ENCODE measurements around the gene LPAR1. TPM values are rescaled to one million over a fixed set of nuclear protein-coding genes. Genes with fewer than 3 reads are reported as not detected.
A peak's percentile ranks its signal among the peaks of the same experiment; 100 is the strongest.
"Not testable (repeated sequence)": the region's sequence is repeated elsewhere in the genome, so short reads cannot be mapped to it uniquely, and the experiment has no call there.

The LPAR1 gene
- total RNA-seq = 10 to 100 TPM; 25.7 to 28.0 TPM
- long read RNA-seq, partial matches to known transcripts = 2 of 34 reads
- long read RNA-seq, other reads (novel, unspliced or antisense) = 28 of 34 reads

- DNase-seq = peak; percentile 72 to 79
- intact Hi-C loops (cut with DNase I, micrococcal nuclease) = no loop called here
- ATAC-seq = peak; percentile 65
These were observed at the start of gene LPAR1 for GRCh38 chr9:111038331-111039230. LPAR1 (minus strand) TSS chr9:111038470; CDS start chr9:110972117, 66,353 bp downstream.

GRCh38 chr9:111078391-111079038 is 40.2 kb upstream of the LPAR1 start:
- DNase-seq = no peak
- intact Hi-C loops (cut with DNase I, micrococcal nuclease) = no loop called here
- no peak for ATAC-seq

- intact Hi-C loops (cut with DNase I, micrococcal nuclease) = no loop called here
- no peak for ATAC-seq
- no peak for DNase-seq
These were observed 38.2 kb upstream of the LPAR1 start for GRCh38 chr9:111076519-111076918.

- intact Hi-C loops (cut with DNase I, micrococcal nuclease) = no loop called here
- DNase-seq = no peak
- no peak for ATAC-seq
These were observed 37.8 kb upstream of the LPAR1 start for GRCh38 chr9:111076042-111076441.

GRCh38 chr9:111074395-111074794 is 36.1 kb upstream of the LPAR1 start:
- intact Hi-C loops (cut with DNase I, micrococcal nuclease) = no loop called here
- ATAC-seq (no peak), DNase-seq (no peak)

- ATAC-seq (no peak), DNase-seq (no peak)
- intact Hi-C loops (cut with DNase I, micrococcal nuclease) = no loop called here
These were observed 30.9 kb upstream of the LPAR1 start for GRCh38 chr9:111069183-111069582.

GRCh38 chr9:111068771-111069170 is 30.5 kb upstream of the LPAR1 start:
- ATAC-seq (no peak), DNase-seq (no peak)
- intact Hi-C loops (cut with DNase I, micrococcal nuclease) = no loop called here

- ATAC-seq = no peak
- intact Hi-C loops (cut with DNase I, micrococcal nuclease) = no loop called here
- DNase-seq = no peak
These were observed 30.1 kb upstream of the LPAR1 start for GRCh38 chr9:111068383-111068730.

- intact Hi-C loops (cut with DNase I, micrococcal nuclease) = no loop called here
- no peak for ATAC-seq
- DNase-seq = no peak
These were observed 28.2 kb upstream of the LPAR1 start for GRCh38 chr9:111066468-111066867.

GRCh38 chr9:111065414-111065813 is 27.1 kb upstream of the LPAR1 start:
- no peak for DNase-seq
- no peak for ATAC-seq
- intact Hi-C loops (cut with DNase I, micrococcal nuclease) = no loop called here

- intact Hi-C loops (cut with DNase I, micrococcal nuclease) = no loop called here
- DNase-seq (no peak), ATAC-seq (no peak)
These were observed 26.0 kb upstream of the LPAR1 start for GRCh38 chr9:111064160-111064837.

- DNase-seq (no peak), ATAC-seq (no peak)
- intact Hi-C loops (cut with DNase I, micrococcal nuclease) = no loop called here
These were observed 25.1 kb upstream of the LPAR1 start for GRCh38 chr9:111063332-111063731.

GRCh38 chr9:111058166-111058565 is 19.9 kb upstream of the LPAR1 start:
- intact Hi-C loops (cut with DNase I, micrococcal nuclease) = no loop called here
- ATAC-seq = no peak
- no peak for DNase-seq

GRCh38 chr9:111056538-111056937 is 18.3 kb upstream of the LPAR1 start:
- ATAC-seq (no peak), DNase-seq (no peak)
- intact Hi-C loops (cut with DNase I, micrococcal nuclease) = no loop called here

GRCh38 chr9:111052791-111053190 is 14.5 kb upstream of the LPAR1 start:
- DNase-seq = no peak
- intact Hi-C loops (cut with DNase I, micrococcal nuclease) = no loop called here
- no peak for ATAC-seq

GRCh38 chr9:111051400-111051799 is 13.1 kb upstream of the LPAR1 start:
- DNase-seq (no peak), ATAC-seq (no peak)
- intact Hi-C loops (cut with DNase I, micrococcal nuclease) = no loop called here

- intact Hi-C loops (cut with DNase I, micrococcal nuclease) = no loop called here
- ATAC-seq = no peak
These were observed 12.5 kb upstream of the LPAR1 start for GRCh38 chr9:111050819-111051218.

GRCh38 chr9:111047287-111047686 is 9.0 kb upstream of the LPAR1 start:
- intact Hi-C loops (cut with DNase I, micrococcal nuclease); DNase-seq; ATAC-seq: not testable (repeated sequence)

More at GRCh38 chr9:111050819-111051218, 12.5 kb upstream of the LPAR1 start:
- DNase-seq = no peak

GRCh38 chr9:111041902-111042301 is 3.6 kb upstream of the LPAR1 start:
- no peak for ATAC-seq
- intact Hi-C loops (cut with DNase I, micrococcal nuclease) = no loop called here

GRCh38 chr9:111040494-111040893 is 2.2 kb upstream of the LPAR1 start:
- no peak for DNase-seq
- intact Hi-C loops (cut with DNase I, micrococcal nuclease) = no loop called here
- ATAC-seq = no peak

More at GRCh38 chr9:111041902-111042301, 3.6 kb upstream of the LPAR1 start:
- no peak for DNase-seq
